Loucy (cell line): ENCODE results near the gene STARD8.
"Not testable (repeated sequence)": the region's sequence is repeated elsewhere in the genome, so short reads cannot be mapped to it uniquely, and the experiment has no call there.

Experiments used
- H2AFZ ChIP-seq: fragments of 200-600 bp; sonication (generic); 2 replicates; pipeline ENCODE4 v1.6.0; 2016; ENCODE audit warnings: antibody characterized with exemption, mild to moderate bottlenecking, low read length, moderate library complexity
- H3F3A ChIP-seq: fragments of 200-600 bp; 2 replicates; pipeline ENCODE4 v1.6.0; 2016; ENCODE audit warnings: antibody characterized with exemption, low read depth, mild to moderate bottlenecking
- H3K27me3 ChIP-seq: fragments of 200-600 bp; sonication (generic); 2 replicates; pipeline ENCODE4 v1.6.1; 2014; ENCODE audit warnings: low read length, mild to moderate bottlenecking; ENCODE audit not compliant: insufficient read depth, poor library complexity, severe bottlenecking
- H3K36me3 ChIP-seq: fragments of 200-600 bp; sonication (generic); 2 replicates; pipeline ENCODE4 v1.6.1; 2016; ENCODE audit warnings: low read length; ENCODE audit not compliant: insufficient read depth
- H3K4me1 ChIP-seq: fragments of 200-600 bp; sonication (generic); 2 replicates; pipeline ENCODE4 v1.5.1; 2014; ENCODE audit warnings: low read length, mild to moderate bottlenecking; ENCODE audit not compliant: insufficient read depth, poor library complexity, severe bottlenecking
- H3K4me2 ChIP-seq: fragments of 200-600 bp; sonication (generic); 2 replicates; pipeline ENCODE4 v1.6.0; 2014; ENCODE audit warnings: antibody characterized with exemption, low read length, low read depth, mild to moderate bottlenecking; ENCODE audit not compliant: poor library complexity, severe bottlenecking
- H3K4me3 ChIP-seq: fragments of 200-600 bp; sonication (generic); 2 replicates; pipeline ENCODE4 v1.5.1; 2014; ENCODE audit warnings: low read length, mild to moderate bottlenecking, mixed read lengths; ENCODE audit not compliant: poor library complexity, severe bottlenecking
- H3K79me2 ChIP-seq: fragments of 200-600 bp; sonication (generic); 2 replicates; pipeline ENCODE4 v1.6.1; 2014; ENCODE audit warnings: low read length; ENCODE audit not compliant: insufficient read depth
- H3K9ac ChIP-seq: fragments of 200-600 bp; sonication (generic); 2 replicates; pipeline ENCODE4 v1.6.0; 2014; ENCODE audit warnings: mild to moderate bottlenecking, low read depth, low read length, moderate library complexity; ENCODE audit not compliant: poor library complexity, severe bottlenecking
- H3K9me2 ChIP-seq: fragments of 200-600 bp; sonication (generic); replicated peaks from 2 replicates; pipeline ENCODE4 v1.6.1; 2016; ENCODE audit warnings: low read depth, low read length, mixed read lengths
- H3K9me3 ChIP-seq: fragments of 200-600 bp; sonication (generic); 2 replicates; pipeline ENCODE4 v1.6.1; 2014; ENCODE audit warnings: mild to moderate bottlenecking, antibody characterized with exemption, low read length, low read depth; ENCODE audit not compliant: insufficient read depth
- H4K20me1 ChIP-seq: fragments of 200-600 bp; sonication (generic); 2 replicates; pipeline ENCODE4 v1.6.0; 2014; ENCODE audit warnings: antibody characterized with exemption, low read length, mild to moderate bottlenecking; ENCODE audit not compliant: insufficient read depth, poor library complexity, severe bottlenecking
- EZH2phosphoT487 ChIP-seq: fragments of 200-600 bp; IDR thresholded peaks from 2 replicates; pipeline ENCODE4 v1.6.1; 2018; ENCODE audit warnings: antibody characterized with exemption, mild to moderate bottlenecking, moderate library complexity, borderline replicate concordance
- TF ChIP-seq, protein P1 (sequence below): fragments of 200-600 bp; sonication (generic); conservative IDR thresholded peaks from 2 replicates; pipeline ENCODE4 v1.5.1; 2014; ENCODE audit warnings: mild to moderate bottlenecking, antibody characterized with exemption, low read length

Gene STARD8

GRCh38 chrX:68685685-68686084 is 38.2 kb downstream of the STARD8 start:
- H3K4me2 ChIP-seq: no peak overlapping the region

GRCh38 chrX:68686097-68686977 is 38.9 kb downstream of the STARD8 start:
- no peaks in the 10 kb centered on the region for H3K4me1 ChIP-seq
- no peaks in the 10 kb centered on the region for H3F3A ChIP-seq
- H2AFZ ChIP-seq: peak overlapping the region; percentile 43; the same call in 1 of the 2 replicates
- H3K9ac ChIP-seq: no peak overlapping the region
- no peaks in the 10 kb centered on the region for H3K36me3 ChIP-seq
- H3K79me2 ChIP-seq: no peaks in the 10 kb centered on the region
- H4K20me1 ChIP-seq: no peaks in the 10 kb centered on the region
- no peaks in the 10 kb centered on the region for H3K9me3 ChIP-seq
- H3K9me2 ChIP-seq: no peaks in the 10 kb centered on the region
- H3K4me2 ChIP-seq: peak overlapping the region; percentile 37
- no peak for TF ChIP-seq EZH2phosphoT487
- no peaks in the 10 kb centered on the region for H3K27me3 ChIP-seq
- peak overlapping the region; percentile 13 for H3K4me3 ChIP-seq

More at GRCh38 chrX:68685685-68686084, 38.2 kb downstream of the STARD8 start:
- H3K9me3 ChIP-seq: no peaks in the 10 kb centered on the region
- H3K9ac ChIP-seq: no peak overlapping the region
- H2AFZ ChIP-seq: no peak overlapping the region; the same call in 1 of the 2 replicates
- no peaks in the 10 kb centered on the region for H3K9me2 ChIP-seq
- peaks cover 6% of the 10 kb centered on the region for H3K4me1 ChIP-seq
- no peaks in the 10 kb centered on the region for H4K20me1 ChIP-seq
- no peak overlapping the region for H3K4me3 ChIP-seq
- no peaks in the 10 kb centered on the region for H3K27me3 ChIP-seq
- no peaks in the 10 kb centered on the region for H3K36me3 ChIP-seq
- H3K79me2 ChIP-seq: no peaks in the 10 kb centered on the region
- no peak for TF ChIP-seq EZH2phosphoT487
- TF ChIP-seq, protein P1, sequence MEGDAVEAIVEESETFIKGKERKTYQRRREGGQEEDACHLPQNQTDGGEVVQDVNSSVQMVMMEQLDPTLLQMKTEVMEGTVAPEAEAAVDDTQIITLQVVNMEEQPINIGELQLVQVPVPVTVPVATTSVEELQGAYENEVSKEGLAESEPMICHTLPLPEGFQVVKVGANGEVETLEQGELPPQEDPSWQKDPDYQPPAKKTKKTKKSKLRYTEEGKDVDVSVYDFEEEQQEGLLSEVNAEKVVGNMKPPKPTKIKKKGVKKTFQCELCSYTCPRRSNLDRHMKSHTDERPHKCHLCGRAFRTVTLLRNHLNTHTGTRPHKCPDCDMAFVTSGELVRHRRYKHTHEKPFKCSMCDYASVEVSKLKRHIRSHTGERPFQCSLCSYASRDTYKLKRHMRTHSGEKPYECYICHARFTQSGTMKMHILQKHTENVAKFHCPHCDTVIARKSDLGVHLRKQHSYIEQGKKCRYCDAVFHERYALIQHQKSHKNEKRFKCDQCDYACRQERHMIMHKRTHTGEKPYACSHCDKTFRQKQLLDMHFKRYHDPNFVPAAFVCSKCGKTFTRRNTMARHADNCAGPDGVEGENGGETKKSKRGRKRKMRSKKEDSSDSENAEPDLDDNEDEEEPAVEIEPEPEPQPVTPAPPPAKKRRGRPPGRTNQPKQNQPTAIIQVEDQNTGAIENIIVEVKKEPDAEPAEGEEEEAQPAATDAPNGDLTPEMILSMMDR: no peak
- H3F3A ChIP-seq: no peaks in the 10 kb centered on the region

DNA sequence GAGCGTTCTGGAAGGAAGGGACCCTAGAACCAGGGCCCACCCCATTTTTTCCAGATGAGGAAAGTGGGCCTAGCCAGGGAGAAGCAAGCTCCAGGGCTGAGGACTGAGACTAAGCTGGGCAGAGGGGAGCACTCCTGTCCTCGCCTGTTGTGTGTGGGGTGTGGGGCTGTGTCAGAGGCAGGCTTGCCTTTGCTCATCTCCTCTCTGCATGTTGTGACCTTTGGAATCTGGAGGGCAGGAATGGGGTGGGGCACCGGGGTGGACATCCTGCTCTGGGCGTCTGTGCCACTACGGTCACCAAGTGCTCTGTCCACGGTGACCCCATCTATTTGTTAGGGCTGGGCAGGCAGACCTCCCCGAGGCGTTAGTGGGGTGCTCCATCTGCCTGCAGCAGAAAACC is 41.5 kb downstream of the STARD8 start:
- not testable (repeated sequence) for H3K4me2 ChIP-seq, H3K4me3 ChIP-seq, H3K9me3 ChIP-seq, H3F3A ChIP-seq, H3K9me2 ChIP-seq, H3K27me3 ChIP-seq, H3K9ac ChIP-seq, H2AFZ ChIP-seq, H3K4me1 ChIP-seq, H4K20me1 ChIP-seq, H3K36me3 ChIP-seq, H3K79me2 ChIP-seq

- Histone ChIP-seq H3K4me2 (no peak overlapping the region), H3K9me3 (no peaks in the 10 kb centered on the region), H2AFZ (no peak overlapping the region), H3K27me3 (no peaks in the 10 kb centered on the region), H3K4me3 (no peak overlapping the region), H3K4me1 (no peaks in the 10 kb centered on the region), H3K9me2 (no peaks in the 10 kb centered on the region), H4K20me1 (no peaks in the 10 kb centered on the region), H3K36me3 (no peaks in the 10 kb centered on the region), H3F3A (no peaks in the 10 kb centered on the region), H3K9ac (no peak overlapping the region), H3K79me2 (no peaks in the 10 kb centered on the region)
- TF ChIP-seq EZH2phosphoT487: no peak
- TF ChIP-seq, protein P1: no peak
Observed at GRCh38 chrX:68690936-68691501, 43.6 kb downstream of the STARD8 start.
